ENCODE data around the gene TOX2. TPM values are rescaled to one million over a fixed set of nuclear protein-coding genes. Genes with fewer than 3 reads are reported as not detected.

Gene TOX2
- total RNA-seq, 1 experiment from 2014 or later, result 1.8 TPM

DNA sequence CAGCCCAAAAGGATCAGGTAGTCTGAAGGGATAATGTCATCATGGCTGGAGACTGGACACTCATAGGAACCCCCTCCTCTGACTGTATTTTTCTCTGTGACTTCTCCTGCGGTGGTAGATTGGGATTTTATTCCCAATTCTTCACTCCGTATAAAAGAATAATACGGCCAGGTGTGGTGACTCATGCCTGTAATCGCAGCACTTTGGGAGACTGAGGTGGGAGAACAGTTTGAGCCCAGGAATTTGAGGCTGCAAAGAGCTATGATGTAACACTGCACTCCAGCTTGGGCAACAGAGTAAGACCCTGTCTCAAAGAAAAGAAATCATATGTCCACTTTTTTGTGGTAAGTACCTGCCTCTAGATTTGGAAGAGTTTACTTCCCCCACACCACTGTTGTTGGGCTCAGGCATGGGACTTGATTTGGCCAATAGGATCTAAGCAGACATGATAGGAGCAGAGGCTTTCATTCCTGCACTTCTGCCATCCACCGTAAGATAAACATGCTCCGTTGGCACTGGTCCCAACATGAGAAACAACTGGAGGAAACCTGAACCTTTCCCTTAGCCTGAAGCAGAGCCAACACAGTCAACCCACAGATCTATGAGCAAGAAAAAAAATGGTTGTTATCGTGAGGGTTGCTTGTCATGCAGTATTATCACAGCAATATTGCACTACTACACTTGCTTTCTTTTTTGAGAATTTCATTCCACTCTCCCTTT is 190.3 kb downstream of the TOX2 start:
- ATAC-seq (peak; percentile 58), DNase-seq (peak; percentile 84)
- ChIA-PET CTCF (no interaction called here), POLR2A (ENCODE audit: unreplicated experiment) (no interaction called here)
- Histone ChIP-seq H3K9ac (ENCODE audit: low read length) (no peak overlapping the region), H3K27me3 (ENCODE audit: low read length) (0 out of 2 replicates have a peak, but pooled peaks cover 9% of the 10 kb centered on the region), H2AFZ (ENCODE audit: low read length) (no peak overlapping the region), H3K4me3 (ENCODE audit: low read length) (no peak overlapping the region), H3K27ac (ENCODE audit: low read length) (no peak overlapping the region), H3K4me1 (ENCODE audit: insufficient read depth, low read length) (peaks cover 9% of the 10 kb centered on the region; the same call in 1 of the 2 replicates), H3K36me3 (ENCODE audit: low read depth, low read length) (no peaks in the 10 kb centered on the region), H3K9me3 (ENCODE audit: low read length) (peaks cover 7% of the 10 kb centered on the region), H3K4me2 (ENCODE audit: low read length) (0 out of 2 replicates have a peak overlapping the region, but pooled peaks have one; percentile 13), H3K79me2 (ENCODE audit: low read length) (no peaks in the 10 kb centered on the region), H4K20me1 (ENCODE audit: low read length) (no peaks in the 10 kb centered on the region), H3F3A (ENCODE audit: low read length, unreplicated experiment) (no peaks in the 10 kb centered on the region), H3K9me2 (replicated peaks; ENCODE audit: low read length) (no peaks in the 10 kb centered on the region)
- no TSS peak for BruUV-seq (replicated peaks)
- intact Hi-C loops (cut with micrococcal nuclease), result no loop called here
- no peak for TF ChIP-seq EZH2 (IDR thresholded peaks at IDR 0.05; ENCODE audit: low read length, unreplicated experiment)
- TF ChIP-seq CTCF (conservative IDR thresholded peaks at IDR 0.05; ENCODE audit: low read depth, low read length), result no peak
- no peak for TF ChIP-seq EZH2phosphoT487 (IDR thresholded peaks at IDR 0.05; ENCODE audit: borderline replicate concordance, low read length)

DNA sequence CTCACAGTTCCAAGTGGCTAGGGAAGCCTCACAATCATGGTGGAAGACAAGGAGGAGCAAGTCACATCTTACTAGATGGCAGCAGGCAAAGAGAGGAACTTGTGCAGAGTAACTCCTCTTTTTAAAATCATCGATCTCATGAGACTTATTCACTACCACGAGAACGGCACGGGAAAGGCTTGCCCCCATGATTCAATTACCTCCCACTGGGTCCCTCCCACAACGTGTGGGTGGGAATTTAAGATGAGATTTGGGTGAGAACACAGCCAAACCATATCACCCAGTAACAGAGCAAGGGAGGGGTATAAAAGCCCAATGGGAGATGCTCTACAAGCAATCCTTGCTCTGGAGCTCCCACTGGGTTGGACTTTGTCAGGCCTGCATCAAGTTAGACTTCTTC is 192.0 kb downstream of the TOX2 start:
- no peak overlapping the region for H2AFZ ChIP-seq (ENCODE audit: low read length)
- peaks cover 9% of the 10 kb centered on the region; the same call in 1 of the 2 replicates for H3K4me1 ChIP-seq (ENCODE audit: insufficient read depth, low read length)
- H3K27ac ChIP-seq (ENCODE audit: low read length), result no peak overlapping the region
- BruUV-seq (replicated peaks), result no TSS peak
- H3K4me3 ChIP-seq (ENCODE audit: low read length), result no peak overlapping the region
- H3K9me2 ChIP-seq (replicated peaks; ENCODE audit: low read length), result no peaks in the 10 kb centered on the region
- H3K79me2 ChIP-seq (ENCODE audit: low read length), result no peaks in the 10 kb centered on the region
- H3K4me2 ChIP-seq (ENCODE audit: low read length), result no peak overlapping the region
- intact Hi-C loops (cut with micrococcal nuclease), result no loop called here
- H3K36me3 ChIP-seq (ENCODE audit: low read depth, low read length), result no peaks in the 10 kb centered on the region
- TF ChIP-seq CTCF (conservative IDR thresholded peaks at IDR 0.05; ENCODE audit: low read depth, low read length), result no peak
- TF ChIP-seq EZH2 (IDR thresholded peaks at IDR 0.05; ENCODE audit: low read length, unreplicated experiment), result no peak
- no peak for TF ChIP-seq EZH2phosphoT487 (IDR thresholded peaks at IDR 0.05; ENCODE audit: borderline replicate concordance, low read length)
- ChIA-PET CTCF (no interaction called here), POLR2A (ENCODE audit: unreplicated experiment) (no interaction called here)
- H3K27me3 ChIP-seq (ENCODE audit: low read length), result 0 out of 2 replicates have a peak, but pooled peaks cover 9% of the 10 kb centered on the region
- H3F3A ChIP-seq (ENCODE audit: low read length, unreplicated experiment), result no peaks in the 10 kb centered on the region
- no peaks in the 10 kb centered on the region for H4K20me1 ChIP-seq (ENCODE audit: low read length)
- DNase-seq, result no peak
- peaks cover 7% of the 10 kb centered on the region for H3K9me3 ChIP-seq (ENCODE audit: low read length)
- ATAC-seq, result no peak
- no peak overlapping the region for H3K9ac ChIP-seq (ENCODE audit: low read length)

DNA sequence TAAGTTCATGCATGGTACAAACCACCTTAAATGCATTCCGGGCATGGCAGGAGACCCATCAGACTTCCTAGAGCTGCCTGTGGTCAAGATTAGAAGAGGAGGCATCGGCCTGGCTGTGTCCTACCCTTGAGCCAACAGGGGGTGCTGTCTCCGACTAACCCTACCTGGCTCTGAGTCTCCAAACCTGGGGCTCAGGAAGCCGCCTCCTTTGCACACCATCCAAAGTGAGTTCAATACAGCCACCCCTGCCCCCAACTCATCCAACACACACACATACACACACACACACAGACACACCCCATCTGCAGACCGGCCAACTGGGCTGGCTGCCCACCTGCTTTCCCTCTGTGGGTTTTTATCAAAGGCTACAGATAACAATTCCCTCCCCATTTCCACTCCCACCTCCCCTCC is 195.3 kb downstream of the TOX2 start:
- H3K79me2 ChIP-seq (ENCODE audit: low read length), result no peaks in the 10 kb centered on the region
- H4K20me1 ChIP-seq (ENCODE audit: low read length), result no peaks in the 10 kb centered on the region
- H3K4me2 ChIP-seq (ENCODE audit: low read length), result no peak overlapping the region
- no peak for ATAC-seq
- H2AFZ ChIP-seq (ENCODE audit: low read length), result no peak overlapping the region
- TF ChIP-seq EZH2phosphoT487 (IDR thresholded peaks at IDR 0.05; ENCODE audit: borderline replicate concordance, low read length) (no peak), CTCF (conservative IDR thresholded peaks at IDR 0.05; ENCODE audit: low read depth, low read length) (peak; percentile 48)
- ChIA-PET POLR2A (ENCODE audit: unreplicated experiment) (no interaction called here), CTCF (no interaction called here)
- no peaks in the 10 kb centered on the region for H3K9me2 ChIP-seq (replicated peaks; ENCODE audit: low read length)
- H3K27me3 ChIP-seq (ENCODE audit: low read length), result no peaks in the 10 kb centered on the region
- no peak overlapping the region for H3K27ac ChIP-seq (ENCODE audit: low read length)
- no TSS peak for BruUV-seq (replicated peaks)
- peaks cover 8% of the 10 kb centered on the region; the same call in 1 of the 2 replicates for H3K4me1 ChIP-seq (ENCODE audit: insufficient read depth, low read length)
- DNase-seq, result no peak
- no peaks in the 10 kb centered on the region for H3F3A ChIP-seq (ENCODE audit: low read length, unreplicated experiment)
- H3K36me3 ChIP-seq (ENCODE audit: low read depth, low read length), result no peaks in the 10 kb centered on the region
- no peak overlapping the region for H3K9ac ChIP-seq (ENCODE audit: low read length)
- intact Hi-C loops (cut with micrococcal nuclease), result loop anchor here (10.0 kb wide), 1 partner anchor 205 kb away; the partner anchor contains the start of gene FITM2
- peaks cover 7% of the 10 kb centered on the region for H3K9me3 ChIP-seq (ENCODE audit: low read length)
- no peak overlapping the region for H3K4me3 ChIP-seq (ENCODE audit: low read length)

All from PC-3 (cell line).